SK-N-SH (cell line): Measurements from ENCODE around the gene TOM1L2.

ENCODE experiments used
- CHD2 ChIP-seq: fragments of 150-350 bp; IDR thresholded peaks from 2 replicates; pipeline ENCODE4 v1.6.1; 2018; ENCODE audit warnings: low read length; ENCODE audit not compliant: partially characterized antibody
- EP300 ChIP-seq, 2 experiments: IDR thresholded peaks; 2 replicates each; pipeline versions ENCODE4 v1.4.0 to v1.6.1; 2012; ENCODE audit warnings: borderline replicate concordance in 1 of 2, low read depth in 1 of 2, low read length in 1 of 2
- EZH2phosphoT487 ChIP-seq: fragments of 200-600 bp; sonication (generic); IDR thresholded peaks from 2 replicates; pipeline ENCODE4 v1.6.1; 2017; ENCODE audit warnings: low read depth, mixed run types, mild to moderate bottlenecking, antibody characterized with exemption, moderate library complexity, borderline replicate concordance
- GABPA ChIP-seq: IDR thresholded peaks from 2 replicates; pipeline ENCODE4 v1.4.0; 2012; ENCODE audit warnings: low read depth, mild to moderate bottlenecking
- JUND ChIP-seq: IDR thresholded peaks from 2 replicates; pipeline ENCODE4 v1.4.0; 2012
- MAX ChIP-seq: IDR thresholded peaks from 2 replicates; pipeline ENCODE4 v1.4.0; 2012; ENCODE audit warnings: low read depth
- MXI1 ChIP-seq: IDR thresholded peaks from 2 replicates; pipeline ENCODE4 v1.6.1; 2012; ENCODE audit warnings: mild to moderate bottlenecking, low read depth, low read length, improper control_type of control experiment
- REST ChIP-seq: IDR thresholded peaks from 2 replicates; pipeline ENCODE4 v1.6.1; 2012; ENCODE audit warnings: mild to moderate bottlenecking, low read depth, low read length, moderate library complexity
- SMC3 ChIP-seq: IDR thresholded peaks from 2 replicates; pipeline ENCODE4 v1.6.1; 2012; ENCODE audit warnings: low read depth, low read length, improper control_type of control experiment
- TAF1 ChIP-seq: IDR thresholded peaks from 2 replicates; pipeline ENCODE4 v1.6.1; 2012; ENCODE audit warnings: low read depth, mild to moderate bottlenecking, low read length, moderate library complexity, borderline replicate concordance
- USF2 ChIP-seq: fragments of 150-350 bp; IDR thresholded peaks from 2 replicates; pipeline ENCODE4 v1.6.1; 2017; ENCODE audit warnings: antibody characterized with exemption, low read length, low read depth, borderline replicate concordance
- TF ChIP-seq, protein P1 (sequence below): fragments of 200-600 bp; sonication (generic); IDR thresholded peaks from 2 replicates; pipeline ENCODE4 v1.6.1; 2017; ENCODE audit warnings: antibody characterized with exemption, mild to moderate bottlenecking, moderate library complexity

DNA sequence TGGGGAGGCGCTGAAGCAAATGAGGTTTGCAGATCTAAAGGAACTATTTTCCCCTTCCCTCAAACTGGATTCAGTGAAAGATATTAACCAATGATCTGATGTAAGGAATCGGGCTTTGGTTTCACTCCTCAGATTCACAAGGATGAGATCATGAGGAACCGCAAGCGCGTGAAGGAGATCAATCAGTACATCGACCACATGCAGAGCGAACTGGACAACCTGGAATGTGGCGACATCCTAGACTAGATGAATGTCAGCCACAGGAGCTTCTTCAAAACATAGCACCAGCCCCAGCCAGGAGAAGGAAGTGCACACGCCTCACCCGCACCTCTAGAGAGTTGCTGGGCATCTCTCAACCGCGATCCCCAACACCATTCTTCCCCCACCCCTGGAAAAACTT is 44.2 kb upstream of the TOM1L2 start:
- no peak for TF ChIP-seq EZH2phosphoT487
- TF ChIP-seq CHD2, result no peak
- no peak for TF ChIP-seq MXI1
- TF ChIP-seq SMC3, result no peak
- TF ChIP-seq REST, result no peak
- TF ChIP-seq TAF1, result no peak
- TF ChIP-seq, protein P1, sequence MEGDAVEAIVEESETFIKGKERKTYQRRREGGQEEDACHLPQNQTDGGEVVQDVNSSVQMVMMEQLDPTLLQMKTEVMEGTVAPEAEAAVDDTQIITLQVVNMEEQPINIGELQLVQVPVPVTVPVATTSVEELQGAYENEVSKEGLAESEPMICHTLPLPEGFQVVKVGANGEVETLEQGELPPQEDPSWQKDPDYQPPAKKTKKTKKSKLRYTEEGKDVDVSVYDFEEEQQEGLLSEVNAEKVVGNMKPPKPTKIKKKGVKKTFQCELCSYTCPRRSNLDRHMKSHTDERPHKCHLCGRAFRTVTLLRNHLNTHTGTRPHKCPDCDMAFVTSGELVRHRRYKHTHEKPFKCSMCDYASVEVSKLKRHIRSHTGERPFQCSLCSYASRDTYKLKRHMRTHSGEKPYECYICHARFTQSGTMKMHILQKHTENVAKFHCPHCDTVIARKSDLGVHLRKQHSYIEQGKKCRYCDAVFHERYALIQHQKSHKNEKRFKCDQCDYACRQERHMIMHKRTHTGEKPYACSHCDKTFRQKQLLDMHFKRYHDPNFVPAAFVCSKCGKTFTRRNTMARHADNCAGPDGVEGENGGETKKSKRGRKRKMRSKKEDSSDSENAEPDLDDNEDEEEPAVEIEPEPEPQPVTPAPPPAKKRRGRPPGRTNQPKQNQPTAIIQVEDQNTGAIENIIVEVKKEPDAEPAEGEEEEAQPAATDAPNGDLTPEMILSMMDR, result no peak
- no peak for TF ChIP-seq JUND
- TF ChIP-seq MAX, result no peak
- TF ChIP-seq EP300 (IDR thresholded peaks at IDR 0.05; ENCODE audit: borderline replicate concordance in 1 of 2, low read depth in 1 of 2, low read length in 1 of 2), result no peak
- no peak for TF ChIP-seq GABPA
- no peak for TF ChIP-seq USF2
